Heart left ventricle (tissue), 16 donors: ENCODE results near the gene GNAT1. TPM values are rescaled to one million over a fixed set of nuclear protein-coding genes. Genes with fewer than 3 reads are reported as not detected.
"Not testable (repeated sequence)": the region's sequence is repeated elsewhere in the genome, so short reads cannot be mapped to it uniquely, and the experiment has no call there.

Experiments
- ATAC-seq, 4 donors: fragments of 200-7000 bp; cut with Tn5 transposase; one replicate each; pipeline ENCODE4 v1.9.1; 2020 to 2022; ENCODE audit warnings: moderate library complexity in 4 of 4, mild to moderate bottlenecking in 3 of 4, moderate number of reproducible peaks in 1 of 4
- DNase-seq, 5 donors: peaks; one replicate each; pipeline ENCODE4 v3.0.0-alpha.2; 2020
- H3K27ac ChIP-seq, 12 donors: fragments of 200-600 bp; sonication (generic) in 4 of 12; one replicate each; pipeline versions ENCODE4 v1.5.0 to v1.8.0; 2016 to 2022; ENCODE audit warnings: mild to moderate bottlenecking in 2 of 12
- H3K27me3 ChIP-seq, 9 donors: fragments of 200-600 bp; sonication (generic) in 2 of 9; one replicate each; pipeline versions ENCODE4 v1.5.1 to v1.8.0; 2016 to 2022; ENCODE audit warnings: mild to moderate bottlenecking in 3 of 9
- H3K36me3 ChIP-seq, 9 donors: fragments of 200-600 bp; sonication (generic) in 2 of 9; one replicate each; pipeline versions ENCODE4 v1.5.0 to v1.8.0; 2018 to 2022; ENCODE audit warnings: mild to moderate bottlenecking in 2 of 9
- H3K4me1 ChIP-seq, 12 donors: fragments of 200-600 bp; sonication (generic) in 4 of 12; one replicate each; pipeline versions ENCODE4 v1.5.0 to v1.8.0; 2016 to 2022; ENCODE audit warnings: mild to moderate bottlenecking in 3 of 12
- H3K4me3 ChIP-seq, 12 donors: fragments of 200-600 bp; sonication (generic) in 4 of 12; one replicate each; pipeline versions ENCODE4 v1.5.0 to v1.8.0; 2017 to 2022; ENCODE audit warnings: mild to moderate bottlenecking in 9 of 12, moderate library complexity in 4 of 12
- H3K9me3 ChIP-seq, 12 donors: fragments of 200-600 bp; sonication (generic) in 4 of 12; one replicate each; pipeline versions ENCODE4 v1.5.0 to v1.8.0; 2016 to 2022; ENCODE audit warnings: mild to moderate bottlenecking in 1 of 12
- POLR2A ChIP-seq, 2 donors: fragments of 450-650 bp; IDR thresholded peaks; one replicate each; pipeline ENCODE4 v1.6.1; 2017; ENCODE audit warnings: antibody characterized with exemption in 2 of 2, mild to moderate bottlenecking in 2 of 2, moderate library complexity in 2 of 2
- WGBS, 4 donors: extraction: QIAGEN DNeasy Blood & Tissue Kit in 2 of 4; methylation state at CpG; one replicate each; pipeline versions ENCODE4 v1.1.5 to v1.1.7; 2013 to 2018; 5-methylcytosine and 5-hydroxymethylcytosine counted together
- intact Hi-C, 10 donors: fragments of 100-400 bp; cut with DNase I; formaldehyde crosslinking; loops; one replicate each; pipeline versions ENCODE4 v1.11.1 to v1.14.2; 2022
- polyA plus RNA-seq, 2 donors: library from polyadenylated mRNA; stranded (reverse); fragments of 200-250 nt; gene quantifications; one replicate each; pipeline ENCODE4 v1.2.3, GENCODE V29; 2013
- total RNA-seq, 9 donors: library from RNA; depleted of rRNA in 2 of 9; stranded (reverse); fragments of >200 nt in 2 of 9; fragmentation: NEBNext Ultra II Directional in 3 of 9; extraction: Animal tissue kit (Norgen Biotek cat#: 25700) in 3 of 9; gene quantifications; one replicate each; pipeline versions ENCODE4 v1.1.0 to v1.2.4, GENCODE V29; 2016 to 2023
- TF ChIP-seq, protein P1 (sequence below), 12 donors: fragments of 200-600 bp; sonication (generic) in 4 of 12; IDR thresholded peaks; one replicate each; pipeline versions ENCODE4 v1.5.0 to v1.8.0; 2018 to 2022; ENCODE audit warnings: antibody characterized with exemption in 12 of 12, mild to moderate bottlenecking in 5 of 12
- donor health status: ischemic (EF 13 %, LVEDD 7.1; RV severe dilation, severe dysfunction).
- donor health status: healthy with polysubstance abuse.
- donor health status: DM: no; HTN: yes; CAD: no.
- donor health status: DM: no; HTN: no; CAD: no.
- donor health status: ischemic (EF 25% LVEDD 6.9; RV normal size, moderate dysfunction).
- donor health status: ischemic (EF 25% LVEDD 5.7; RV mildly dilated, moderate dysfunction).
- donor health status: healthy.
- donor health status: DM: yes; HTN: yes; CAD: no.
- donor health status: ischemic (EF 35%, LVEDD 5.7; RV mildly dilated, moderate dysfunction).
- donor health status: nonischemic (EF 11% LVEDD 7.7; RV severe dilation, severe dysfunction).
- donor health status: DM: yes; HTN: yes; CAD: no.
- donor health status: PGD.
- donor health status: ischemic (EF 29% LVEDD 5.4; RV normal size, mild dysfunction).
- donor health status: nonischemic (EF 23%, LVEDD 6.1; RV moderate dilation, normal function).

Gene GNAT1
- total and polyA plus RNA-seq, 11 donors, result 0.40 TPM; not detected in 10

DNA sequence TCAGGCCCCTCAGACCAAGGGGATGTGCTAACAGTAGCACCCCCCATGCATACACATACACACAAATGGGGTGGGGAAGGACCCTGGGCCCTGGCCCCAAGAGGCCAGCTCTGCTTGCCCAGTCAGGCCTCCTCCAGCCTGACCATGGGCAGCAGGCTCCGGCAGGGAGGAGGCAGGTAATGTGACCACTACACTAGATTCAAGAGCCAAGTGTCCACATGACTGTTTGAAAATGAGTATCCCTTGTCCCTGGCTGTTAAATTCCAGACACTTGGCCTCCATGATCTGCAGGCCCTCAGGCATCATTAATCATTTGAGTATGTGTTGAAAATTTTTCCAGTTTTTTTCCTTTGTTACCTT, 30.7 kb downstream of the GNAT1 start:
- intact Hi-C loops, result no loop called here
- Histone ChIP-seq H3K4me1 (peaks cover 3 to 16% (median 12%) of the 10 kb centered on the region in 12 donors), H3K27me3 (no peaks in the 10 kb centered on the region), H3K4me3 (no peak overlapping the region), H3K36me3 (no peaks in the 10 kb centered on the region), H3K27ac (no peak overlapping the region), H3K9me3 (no peaks in the 10 kb centered on the region)
- ATAC-seq, result no peak
- no peak for DNase-seq
- TF ChIP-seq, protein P1, sequence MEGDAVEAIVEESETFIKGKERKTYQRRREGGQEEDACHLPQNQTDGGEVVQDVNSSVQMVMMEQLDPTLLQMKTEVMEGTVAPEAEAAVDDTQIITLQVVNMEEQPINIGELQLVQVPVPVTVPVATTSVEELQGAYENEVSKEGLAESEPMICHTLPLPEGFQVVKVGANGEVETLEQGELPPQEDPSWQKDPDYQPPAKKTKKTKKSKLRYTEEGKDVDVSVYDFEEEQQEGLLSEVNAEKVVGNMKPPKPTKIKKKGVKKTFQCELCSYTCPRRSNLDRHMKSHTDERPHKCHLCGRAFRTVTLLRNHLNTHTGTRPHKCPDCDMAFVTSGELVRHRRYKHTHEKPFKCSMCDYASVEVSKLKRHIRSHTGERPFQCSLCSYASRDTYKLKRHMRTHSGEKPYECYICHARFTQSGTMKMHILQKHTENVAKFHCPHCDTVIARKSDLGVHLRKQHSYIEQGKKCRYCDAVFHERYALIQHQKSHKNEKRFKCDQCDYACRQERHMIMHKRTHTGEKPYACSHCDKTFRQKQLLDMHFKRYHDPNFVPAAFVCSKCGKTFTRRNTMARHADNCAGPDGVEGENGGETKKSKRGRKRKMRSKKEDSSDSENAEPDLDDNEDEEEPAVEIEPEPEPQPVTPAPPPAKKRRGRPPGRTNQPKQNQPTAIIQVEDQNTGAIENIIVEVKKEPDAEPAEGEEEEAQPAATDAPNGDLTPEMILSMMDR (IDR thresholded peaks at IDR 0.05), result no peak
- no peak for TF ChIP-seq POLR2A (IDR thresholded peaks at IDR 0.05)
- 40 to 67% (median 59%) methylated on average over 1 of the region's 1 CpG for WGBS, 4 donors

DNA sequence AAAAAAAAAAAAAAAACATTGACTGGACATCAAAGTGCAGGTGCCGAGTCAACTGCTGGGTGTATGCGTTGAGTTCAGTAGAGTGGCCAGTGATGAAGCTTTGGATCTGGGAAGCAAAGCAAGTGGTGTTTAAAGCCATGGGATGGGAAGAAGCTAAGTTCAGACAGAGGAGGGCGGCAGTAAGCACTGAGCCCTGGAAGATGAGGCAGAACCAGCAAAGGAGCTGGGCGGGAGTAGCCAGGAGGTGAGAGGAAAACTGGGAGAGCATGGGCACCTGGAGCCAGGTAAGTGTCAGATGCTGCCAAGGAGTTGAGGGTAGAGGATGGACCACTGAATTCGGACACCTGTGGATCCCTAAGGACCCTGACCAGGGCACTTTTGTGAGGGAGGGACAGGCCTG, 33.2 kb downstream of the GNAT1 start:
- no peak overlapping the region for H3K27ac ChIP-seq
- H3K9me3 ChIP-seq, result no peaks in the 10 kb centered on the region
- ATAC-seq (no peak), DNase-seq (no peak)
- no peaks in the 10 kb centered on the region for H3K27me3 ChIP-seq
- WGBS, 4 donors, result 66 to 69% (median 67%) methylated on average over 5 of the region's 5 CpGs
- intact Hi-C loops, result loop anchor here in 2 of 10 donors (1.0 to 5.0 kb wide), 2 partner anchors 31 to 48 kb away; no protein-coding TSS in a partner anchor
- peaks cover 4 to 32% (median 17%) of the 10 kb centered on the region in 12 donors for H3K4me1 ChIP-seq
- H3K4me3 ChIP-seq, result no peak overlapping the region
- TF ChIP-seq POLR2A (IDR thresholded peaks at IDR 0.05), result no peak
- TF ChIP-seq, protein P1 (IDR thresholded peaks at IDR 0.05), result no peak
- H3K36me3 ChIP-seq, result no peaks in the 10 kb centered on the region

DNA sequence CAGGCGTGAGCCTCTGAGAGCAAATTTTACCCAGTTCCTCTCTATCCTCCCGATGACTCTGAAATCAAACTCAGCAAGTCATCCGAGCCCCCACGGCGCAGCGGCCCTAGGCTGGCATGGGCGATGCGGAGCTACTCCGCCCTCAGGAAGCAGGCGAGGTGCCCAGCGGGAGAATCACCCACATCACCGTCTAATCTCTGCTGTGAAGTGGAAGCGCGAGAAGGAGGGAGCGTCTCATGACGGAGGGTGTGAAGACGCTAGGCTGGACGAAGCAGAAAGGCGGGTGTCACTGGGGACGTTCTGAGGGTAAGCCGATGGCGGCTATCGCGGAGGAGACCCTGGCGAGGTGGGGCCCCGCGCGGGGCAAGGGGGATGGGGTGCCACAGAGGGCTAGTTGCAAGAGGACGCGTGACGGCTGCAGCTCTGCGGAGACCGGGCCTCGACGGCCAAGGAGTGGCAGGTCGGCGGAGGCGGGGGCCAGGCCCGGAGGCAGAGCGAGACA, 35.5 kb downstream of the GNAT1 start:
- Histone ChIP-seq H3K36me3 (no peaks in the 10 kb centered on the region), H3K4me1 (peaks cover 4 to 54% (median 17%) of the 10 kb centered on the region in 12 donors), H3K27ac (peak overlapping the region in 11 of 12 donors; percentile 46 to 87 (median 76)), H3K4me3 (peak overlapping the region; percentile 49 to 91 (median 69)), H3K9me3 (no peaks in the 10 kb centered on the region), H3K27me3 (no peaks in the 10 kb centered on the region)
- intact Hi-C loops, result loop anchor here (1.0 to 5.0 kb wide), 9 partner anchors 19 to 98 kb away; no protein-coding TSS in a partner anchor
- 1 to 2% (median 1%) methylated on average over 26 to 40 of the region's 40 CpGs for WGBS, 4 donors
- TF ChIP-seq, protein P1 (IDR thresholded peaks at IDR 0.05), result no peak
- no peak for TF ChIP-seq POLR2A (IDR thresholded peaks at IDR 0.05)
- DNase-seq, result peak in 1 of 5 donors; percentile 59
- ATAC-seq, result peak; percentile 15 to 36 (median 20)

DNA sequence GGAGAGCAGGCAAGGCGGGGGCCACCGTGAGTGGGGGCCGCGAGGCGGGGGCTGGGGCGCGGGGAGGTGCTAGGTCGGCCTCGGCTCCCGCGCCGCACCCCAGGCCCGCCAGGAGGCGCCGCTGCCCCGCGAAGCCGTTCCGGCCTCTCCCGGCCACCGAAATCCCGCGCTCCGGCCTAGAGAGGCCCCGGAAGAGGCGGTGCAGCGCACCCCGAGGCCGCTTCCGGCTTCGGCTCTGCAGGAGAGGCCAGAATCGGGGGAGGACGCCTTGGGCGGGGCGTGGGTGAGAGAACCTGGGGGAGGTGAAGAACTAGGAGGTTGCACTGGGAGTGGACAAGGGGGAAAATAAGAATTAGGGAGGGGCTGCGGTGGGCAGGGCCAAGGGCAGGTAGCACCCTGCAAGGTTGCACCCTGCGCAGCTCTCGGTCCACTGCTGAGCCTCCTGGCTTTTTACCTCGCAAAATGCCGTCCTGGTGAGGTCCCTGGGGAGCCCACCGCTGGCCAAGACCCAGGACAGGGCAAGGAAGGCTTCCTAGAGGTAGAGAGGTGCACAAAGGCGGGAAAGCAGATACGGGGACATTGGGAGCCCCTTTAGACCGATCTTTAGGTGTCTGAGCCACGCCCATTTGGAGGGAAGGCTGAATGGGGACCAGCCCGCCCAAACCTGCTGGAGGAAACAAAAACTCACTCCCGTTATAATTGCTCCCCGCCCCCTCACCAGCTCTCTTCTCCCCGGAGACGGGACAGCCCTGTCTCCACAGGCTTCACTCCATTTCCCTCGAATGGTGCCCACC, 36.2 kb downstream of the GNAT1 start:
- no peaks in the 10 kb centered on the region for H3K27me3 ChIP-seq
- TF ChIP-seq, protein P1 (IDR thresholded peaks at IDR 0.05), result peak; percentile 72 to 98 (median 94)
- peak in 1 of 2 donors; percentile 45 for TF ChIP-seq POLR2A (IDR thresholded peaks at IDR 0.05)
- no peaks in the 10 kb centered on the region for H3K9me3 ChIP-seq
- DNase-seq (peak; percentile 91 to 97 (median 93)), ATAC-seq (peak; percentile 87 to 94 (median 92))
- peak overlapping the region; percentile 49 to 91 (median 69) for H3K4me3 ChIP-seq
- intact Hi-C loops, result loop anchor here (1.0 to 5.0 kb wide), 8 partner anchors 19 to 97 kb away; no protein-coding TSS in a partner anchor
- peak overlapping the region in 11 of 12 donors; percentile 65 to 87 (median 76) for H3K27ac ChIP-seq
- WGBS, 4 donors, result 1 to 2% (median 2%) methylated on average over 29 to 51 of the region's 51 CpGs
- no peaks in the 10 kb centered on the region for H3K36me3 ChIP-seq
- peaks cover 4 to 54% (median 17%) of the 10 kb centered on the region in 12 donors for H3K4me1 ChIP-seq

DNA sequence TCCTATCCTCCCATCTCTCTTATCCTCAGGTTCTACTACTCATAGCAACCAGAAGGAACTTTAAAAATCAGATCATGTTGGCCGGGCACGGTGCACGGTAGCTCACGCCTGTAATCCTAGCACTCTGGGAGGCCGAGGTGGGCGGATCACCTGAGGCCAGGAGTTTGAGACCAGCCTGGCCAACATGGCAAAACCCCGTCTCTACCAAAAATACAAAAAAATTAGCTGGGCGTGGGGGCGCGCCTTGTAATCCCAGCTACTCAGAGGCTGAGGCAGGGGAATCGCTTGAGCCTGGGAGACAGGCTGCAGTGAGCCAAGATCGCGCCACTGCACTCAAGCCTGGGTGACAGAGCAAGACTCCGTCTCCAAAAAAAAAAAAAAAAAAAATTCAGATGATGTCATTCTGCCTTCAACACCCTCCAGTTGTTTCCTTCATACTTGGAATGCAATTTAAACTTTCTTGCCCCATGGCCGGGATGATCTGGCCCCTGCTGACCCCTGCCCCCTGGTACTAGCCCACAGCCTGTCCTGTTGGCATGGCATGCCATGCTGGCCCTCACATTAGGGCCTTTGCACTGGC, 36.9 kb downstream of the GNAT1 start:
- H3K9me3 ChIP-seq, DNase-seq, ATAC-seq, H3K27me3 ChIP-seq, H3K36me3 ChIP-seq: not testable (repeated sequence)
- WGBS, 4 donors, result 48 to 60% (median 56%) methylated on average over 15 of the region's 15 CpGs
- intact Hi-C loops, result loop anchor here in 2 of 10 donors (2.0 to 5.0 kb wide), 2 partner anchors 43 to 44 kb away; no protein-coding TSS in a partner anchor
- peak overlapping the region in 7 of 12 donors; percentile 65 to 87 (median 75) for H3K27ac ChIP-seq
- peaks cover 4 to 54% (median 17%) of the 10 kb centered on the region in 12 donors for H3K4me1 ChIP-seq
- H3K4me3 ChIP-seq, result peak overlapping the region in 10 of 12 donors; percentile 49 to 91 (median 73)
